Progenitor cell of endocrine pancreas (in vitro differentiated cells): ENCODE data around the gene TNNC1. TPM values are rescaled to one million over a fixed set of nuclear protein-coding genes. Genes with fewer than 3 reads are reported as not detected.
A peak's percentile ranks its signal among the peaks of the same experiment; 100 is the strongest.

Experiments used
- DNase-seq: peaks from one replicate; pipeline ENCODE4 v3.0.0; 2021; ENCODE audit warnings: low spot score; ENCODE audit not compliant: unreplicated experiment
- H3K27ac Mint-ChIP-seq: 2 replicates; pipeline ENCODE4 v1.8.0; 2021; ENCODE audit warnings: mild to moderate bottlenecking, moderate library complexity, mixed read lengths
- H3K27me3 Mint-ChIP-seq: 2 replicates; pipeline ENCODE4 v1.8.0; 2021; ENCODE audit warnings: mixed read lengths
- H3K36me3 Mint-ChIP-seq: 2 replicates; pipeline ENCODE4 v1.8.0; 2022; ENCODE audit warnings: mixed read lengths; ENCODE audit not compliant: insufficient read depth
- H3K4me1 Mint-ChIP-seq: 2 replicates; pipeline ENCODE4 v1.8.0; 2021; ENCODE audit warnings: low read depth, mixed read lengths
- H3K4me3 Mint-ChIP-seq: 2 replicates; pipeline ENCODE4 v1.8.0; 2021; ENCODE audit warnings: low read depth, mild to moderate bottlenecking, moderate library complexity, mixed read lengths
- H3K9me3 Mint-ChIP-seq: 2 replicates; pipeline ENCODE4 v1.8.0; 2021; ENCODE audit warnings: low read depth, mixed read lengths
- total RNA-seq: library from RNA; stranded (reverse); gene quantifications from 2 replicates; pipeline ENCODE4 v1.2.1, GENCODE V29; 2021
- TF ChIP-seq, protein P1 (sequence below): fragments of 200-600 bp; sonication (generic); IDR thresholded peaks from one replicate; pipeline ENCODE4 v1.5.0; 2021; ENCODE audit warnings: antibody characterized with exemption, mild to moderate bottlenecking; ENCODE audit not compliant: unreplicated experiment

Gene TNNC1
- total RNA-seq, 1 donor from 2014 or later, result 3.3 TPM

GRCh38 chr3:52444860-52445793 is 8.7 kb downstream of the TNNC1 start, which contains the start of gene SEMA3G:
Gene SEMA3G, minus strand, starts transcription at chr3:52445103. Its CDS starts 76 bp downstream, at chr3:52445027.
- TF ChIP-seq, protein P1, sequence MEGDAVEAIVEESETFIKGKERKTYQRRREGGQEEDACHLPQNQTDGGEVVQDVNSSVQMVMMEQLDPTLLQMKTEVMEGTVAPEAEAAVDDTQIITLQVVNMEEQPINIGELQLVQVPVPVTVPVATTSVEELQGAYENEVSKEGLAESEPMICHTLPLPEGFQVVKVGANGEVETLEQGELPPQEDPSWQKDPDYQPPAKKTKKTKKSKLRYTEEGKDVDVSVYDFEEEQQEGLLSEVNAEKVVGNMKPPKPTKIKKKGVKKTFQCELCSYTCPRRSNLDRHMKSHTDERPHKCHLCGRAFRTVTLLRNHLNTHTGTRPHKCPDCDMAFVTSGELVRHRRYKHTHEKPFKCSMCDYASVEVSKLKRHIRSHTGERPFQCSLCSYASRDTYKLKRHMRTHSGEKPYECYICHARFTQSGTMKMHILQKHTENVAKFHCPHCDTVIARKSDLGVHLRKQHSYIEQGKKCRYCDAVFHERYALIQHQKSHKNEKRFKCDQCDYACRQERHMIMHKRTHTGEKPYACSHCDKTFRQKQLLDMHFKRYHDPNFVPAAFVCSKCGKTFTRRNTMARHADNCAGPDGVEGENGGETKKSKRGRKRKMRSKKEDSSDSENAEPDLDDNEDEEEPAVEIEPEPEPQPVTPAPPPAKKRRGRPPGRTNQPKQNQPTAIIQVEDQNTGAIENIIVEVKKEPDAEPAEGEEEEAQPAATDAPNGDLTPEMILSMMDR, result peak; percentile 63
- Mint-ChIP-seq H3K9me3 (no peaks in the 10 kb centered on the region), H3K27me3 (peaks cover 8% of the 10 kb centered on the region), H3K27ac (no peak within 1 kb of the TSS), H3K4me1 (peaks cover 3% of the 10 kb centered on the region), H3K4me3 (no peak within 1 kb of the TSS), H3K36me3 (no peaks in the 10 kb centered on the region)
- DNase-seq, result peak; percentile 54

- no peaks in the 10 kb centered on the region for H3K9me3 Mint-ChIP-seq
- peaks cover 8% of the 10 kb centered on the region for H3K27me3 Mint-ChIP-seq
- DNase-seq, result no peak
- H3K36me3 Mint-ChIP-seq, result no peaks in the 10 kb centered on the region
- H3K27ac Mint-ChIP-seq, result no peak overlapping the region
- TF ChIP-seq, protein P1, result no peak
- H3K4me1 Mint-ChIP-seq, result peaks cover 3% of the 10 kb centered on the region
- no peak overlapping the region for H3K4me3 Mint-ChIP-seq
Observed at GRCh38 chr3:52443791-52444687, 9.8 kb downstream of the TNNC1 start.

DNA sequence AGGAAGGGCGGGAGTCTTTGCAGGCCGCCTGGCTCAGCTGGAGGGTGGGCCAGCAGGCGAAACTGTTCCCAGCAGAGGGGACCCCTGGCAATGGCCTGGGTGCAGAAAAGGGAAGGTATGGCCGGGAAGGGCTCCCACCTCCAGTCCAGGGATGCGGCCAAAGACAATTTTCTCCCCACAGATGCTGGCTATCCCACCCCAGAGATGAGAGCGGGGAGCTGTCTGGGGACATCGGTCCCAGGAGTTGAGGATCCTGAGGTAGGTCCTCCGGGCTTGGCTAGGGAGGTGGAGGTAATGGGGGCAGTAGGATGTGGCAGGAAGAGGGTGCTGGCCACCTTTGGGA is 10.6 kb downstream of the TNNC1 start:
- TF ChIP-seq, protein P1, result no peak

DNA sequence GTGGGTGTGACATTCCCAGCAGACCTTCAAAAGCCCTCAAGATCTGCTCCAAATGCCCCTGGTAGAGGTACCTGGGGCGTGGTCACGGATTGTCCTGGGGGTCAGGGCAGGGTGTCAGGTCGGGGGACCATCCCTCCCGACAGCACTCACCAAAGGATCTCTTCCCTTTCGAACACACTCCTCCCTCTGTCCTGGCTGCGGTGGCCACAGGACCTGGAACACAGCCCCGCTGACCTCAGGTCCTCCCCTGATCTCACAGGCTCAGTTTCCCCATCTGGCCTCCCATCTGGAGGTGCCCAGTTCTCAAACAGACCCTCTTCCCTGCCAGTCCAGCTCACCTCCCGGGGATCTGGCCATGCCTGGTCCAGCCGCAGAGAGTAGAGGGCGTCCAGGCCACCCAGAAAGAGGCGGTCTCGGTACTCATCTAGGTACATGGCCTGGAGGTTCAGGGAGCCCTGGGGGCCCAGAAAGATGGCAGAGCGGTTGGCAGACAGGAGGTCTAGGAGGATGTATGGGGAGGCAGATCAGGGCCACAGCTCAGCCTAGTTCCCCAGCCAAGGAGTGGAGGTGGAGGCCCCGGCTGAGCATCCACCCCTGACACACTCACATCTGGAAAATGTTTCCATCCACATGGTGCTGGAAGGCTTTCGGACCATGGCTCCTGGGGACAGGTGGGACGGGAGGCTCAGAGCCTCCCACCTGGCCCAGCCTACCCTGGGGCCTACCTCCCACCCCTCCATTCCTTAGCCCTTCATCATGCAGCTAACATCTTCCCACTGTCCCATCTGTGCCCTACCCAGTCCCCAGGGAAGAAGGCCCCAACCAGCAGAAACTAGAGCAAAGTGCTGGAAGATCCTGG is 11.2 kb downstream of the TNNC1 start:
- Mint-ChIP-seq H3K27ac (no peak overlapping the region), H3K4me1 (peaks cover 3% of the 10 kb centered on the region), H3K27me3 (peaks cover 5% of the 10 kb centered on the region), H3K9me3 (no peaks in the 10 kb centered on the region), H3K4me3 (no peak overlapping the region), H3K36me3 (no peaks in the 10 kb centered on the region)
- DNase-seq, result no peak
- TF ChIP-seq, protein P1, result no peak

More for the DNA sequence above, 10.6 kb downstream of the TNNC1 start:
- no peak overlapping the region for H3K27ac Mint-ChIP-seq
- H3K27me3 Mint-ChIP-seq, result peaks cover 5% of the 10 kb centered on the region
- DNase-seq, result no peak
- H3K36me3 Mint-ChIP-seq, result no peaks in the 10 kb centered on the region
- no peaks in the 10 kb centered on the region for H3K9me3 Mint-ChIP-seq
- peaks cover 3% of the 10 kb centered on the region for H3K4me1 Mint-ChIP-seq
- no peak overlapping the region for H3K4me3 Mint-ChIP-seq
